NCI-H2081 treated with DMSO at 0.1 percent for 48 hours (cell line): ENCODE measurements around the gene RALGAPB.
"Not testable (repeated sequence)": the region's sequence is repeated elsewhere in the genome, so short reads cannot be mapped to it uniquely, and the experiment has no call there.

Experiments used
- DNase-seq: peaks from one replicate; lab custom pipeline; 2025; lab: John Stamatoyannopoulos, UW

RALGAPB gene

GRCh38 chr20:38447251-38447661 is 25.4 kb upstream of the RALGAPB start:
- DNase-seq: no peak

- no peak for DNase-seq
Measured at GRCh38 chr20:38447931-38448675, 24.5 kb upstream of the RALGAPB start.

- no peak for DNase-seq
Measured at GRCh38 chr20:38449046-38449445, 23.6 kb upstream of the RALGAPB start.

- no peak for DNase-seq
Measured at GRCh38 chr20:38450412-38450975, 22.1 kb upstream of the RALGAPB start.

- DNase-seq: no peak
Measured at GRCh38 chr20:38452880-38453624, 19.6 kb upstream of the RALGAPB start.

GRCh38 chr20:38453941-38454340 is 18.7 kb upstream of the RALGAPB start:
- DNase-seq: no peak

- DNase-seq: no peak
Measured at GRCh38 chr20:38454556-38455473, 17.8 kb upstream of the RALGAPB start.

- no peak for DNase-seq
Measured at GRCh38 chr20:38458314-38458713, 14.3 kb upstream of the RALGAPB start.

GRCh38 chr20:38460040-38460623 is 12.5 kb upstream of the RALGAPB start:
- DNase-seq: no peak

- not testable (repeated sequence) for DNase-seq
Measured at GRCh38 chr20:38460631-38461030, 12.0 kb upstream of the RALGAPB start.

GRCh38 chr20:38461167-38461566 is 11.5 kb upstream of the RALGAPB start:
- not testable (repeated sequence) for DNase-seq

- not testable (repeated sequence) for DNase-seq
Measured at GRCh38 chr20:38461569-38461968, 11.1 kb upstream of the RALGAPB start.

GRCh38 chr20:38466171-38466570 is 6.5 kb upstream of the RALGAPB start:
- DNase-seq: no peak

- DNase-seq: no peak
Measured at GRCh38 chr20:38466983-38467382, 5.7 kb upstream of the RALGAPB start.

- DNase-seq: no peak
Measured at GRCh38 chr20:38471245-38471644, 1.4 kb upstream of the RALGAPB start.

- DNase-seq: no peak
Measured at GRCh38 chr20:38471987-38472512, 593 bp upstream of the RALGAPB start.

- DNase-seq: no peak
Measured at GRCh38 chr20:38473367-38473795, 738 bp downstream of the RALGAPB start.

- DNase-seq: no peak
Measured at GRCh38 chr20:38477747-38478146, 5.1 kb downstream of the RALGAPB start.

GRCh38 chr20:38479596-38479995 is 7.0 kb downstream of the RALGAPB start:
- no peak for DNase-seq

GRCh38 chr20:38485041-38485440 is 12.4 kb downstream of the RALGAPB start:
- no peak for DNase-seq

GRCh38 chr20:38489181-38489580 is 16.5 kb downstream of the RALGAPB start:
- no peak for DNase-seq
